Fibroblast of peridontal ligament (primary cell): ENCODE data around the gene CHCHD3.
A peak's percentile ranks its signal among the peaks of the same experiment; 100 is the strongest.

Experiments used
- DNase-seq: peaks from one replicate; pipeline ENCODE4 v3.0.0-alpha.2; 2010; ENCODE audit errors: extremely low read depth

CHCHD3 gene

GRCh38 chr7:132865366-132866143 lies 216.3 kb downstream of the CHCHD3 start:
- DNase-seq = peak; percentile 68

- no peak for DNase-seq
Observed at GRCh38 chr7:132861940-132862554, 219.8 kb downstream of the CHCHD3 start.

DNA sequence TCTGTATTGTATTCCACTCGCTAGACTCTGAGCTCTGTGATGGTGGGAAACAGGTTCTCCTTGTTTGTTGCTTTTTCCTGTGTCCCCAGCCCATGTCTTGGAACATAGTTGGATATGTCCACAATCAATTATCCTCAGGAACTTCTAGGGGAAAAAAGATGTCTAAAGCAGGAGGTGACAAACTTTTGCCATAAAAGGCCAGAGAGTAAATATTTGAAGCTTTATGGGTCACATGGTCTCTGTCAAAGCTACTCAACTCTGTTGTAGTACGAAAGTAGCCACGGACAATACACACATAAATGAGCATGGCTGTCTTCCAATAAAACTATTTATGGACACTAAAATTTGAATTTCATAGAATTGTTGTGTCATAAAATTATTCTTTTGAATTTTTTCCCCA lies 220.5 kb downstream of the CHCHD3 start:
- no peak for DNase-seq

GRCh38 chr7:132859199-132859598 lies 222.7 kb downstream of the CHCHD3 start:
- DNase-seq = no peak

GRCh38 chr7:132858760-132859159 lies 223.1 kb downstream of the CHCHD3 start:
- DNase-seq = no peak

- no peak for DNase-seq
Observed at GRCh38 chr7:132858251-132858650, 223.6 kb downstream of the CHCHD3 start.

- no peak for DNase-seq
Observed at GRCh38 chr7:132857703-132858102, 224.2 kb downstream of the CHCHD3 start.

DNA sequence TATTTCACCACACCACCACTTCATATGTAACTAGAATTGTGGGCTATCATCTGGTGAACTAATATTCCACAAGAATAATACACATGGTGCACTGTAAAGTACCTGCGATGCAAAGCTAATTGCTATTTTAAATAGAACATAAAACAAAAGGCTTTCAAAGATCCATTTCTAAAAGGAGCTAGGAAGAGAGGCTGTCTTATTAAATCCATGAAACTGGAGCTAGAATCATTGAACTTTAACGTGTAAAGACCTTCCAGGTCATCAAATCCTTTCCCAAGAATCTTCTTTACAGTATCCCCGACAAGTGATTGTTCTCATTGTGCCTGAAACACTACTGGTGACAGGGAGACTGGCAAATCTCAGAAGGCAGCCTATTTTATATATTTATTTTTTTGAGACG lies 224.9 kb downstream of the CHCHD3 start:
- no peak for DNase-seq

DNA sequence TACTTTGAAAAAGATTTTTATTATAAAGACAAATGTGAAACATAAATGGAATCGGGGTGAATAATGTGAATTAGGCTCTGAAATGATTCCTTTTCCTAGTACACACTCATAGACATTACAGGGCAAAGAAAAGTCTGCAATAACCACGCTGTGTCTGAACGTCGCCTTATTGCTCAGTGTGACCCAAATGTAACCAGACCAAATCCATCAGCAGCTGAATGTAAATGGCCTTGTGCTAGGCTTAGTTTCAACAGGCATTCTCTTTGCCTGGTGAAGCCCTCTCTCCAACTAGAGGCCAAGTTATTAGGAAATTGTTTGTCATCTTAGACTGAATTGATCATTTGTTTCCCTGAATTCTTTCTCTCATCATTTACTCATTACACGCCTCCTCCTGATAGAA lies 225.5 kb downstream of the CHCHD3 start:
- no peak for DNase-seq

- no peak for DNase-seq
Observed at GRCh38 chr7:132855901-132856300, 226.0 kb downstream of the CHCHD3 start.

DNA sequence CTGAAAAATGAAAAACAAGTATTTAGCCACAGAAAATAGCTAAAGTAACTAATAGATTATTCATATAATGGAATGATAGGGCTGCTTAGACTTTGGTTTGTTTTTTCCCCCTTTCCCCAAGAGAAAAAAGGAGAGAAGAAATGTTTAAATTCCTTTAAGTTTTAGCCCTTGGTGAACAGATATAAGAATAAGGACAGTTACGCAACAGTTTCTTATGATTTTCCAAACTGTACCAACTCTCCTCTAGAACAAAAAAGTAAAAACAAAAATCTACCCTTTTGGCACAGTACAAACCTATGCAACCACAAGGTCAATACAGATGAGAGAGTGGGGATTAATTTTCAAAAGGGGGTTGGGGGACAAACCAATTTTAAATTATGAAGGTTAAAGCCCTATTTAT lies 227.7 kb downstream of the CHCHD3 start:
- no peak for DNase-seq

DNA sequence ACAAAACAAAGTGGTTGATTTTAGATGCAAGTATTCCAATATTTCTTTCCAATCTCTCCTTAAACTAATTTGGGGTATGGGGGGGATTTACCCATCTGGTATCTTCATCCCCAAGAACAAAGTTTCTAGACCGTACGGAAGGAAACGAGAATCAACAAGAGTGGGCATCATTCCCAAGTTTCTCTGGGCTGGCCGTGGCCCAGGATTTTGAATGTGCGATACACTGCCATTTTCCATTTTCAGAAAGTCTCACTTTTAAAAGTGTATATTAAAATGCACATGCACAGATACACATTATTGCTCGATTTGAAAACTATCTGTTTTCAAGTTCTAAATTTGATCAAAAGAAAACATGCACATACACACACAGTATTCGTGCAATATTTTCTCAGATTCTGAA lies 234.5 kb downstream of the CHCHD3 start:
- no peak for DNase-seq

- DNase-seq = no peak
Observed at GRCh38 chr7:132846086-132846485, 235.8 kb downstream of the CHCHD3 start.

DNA sequence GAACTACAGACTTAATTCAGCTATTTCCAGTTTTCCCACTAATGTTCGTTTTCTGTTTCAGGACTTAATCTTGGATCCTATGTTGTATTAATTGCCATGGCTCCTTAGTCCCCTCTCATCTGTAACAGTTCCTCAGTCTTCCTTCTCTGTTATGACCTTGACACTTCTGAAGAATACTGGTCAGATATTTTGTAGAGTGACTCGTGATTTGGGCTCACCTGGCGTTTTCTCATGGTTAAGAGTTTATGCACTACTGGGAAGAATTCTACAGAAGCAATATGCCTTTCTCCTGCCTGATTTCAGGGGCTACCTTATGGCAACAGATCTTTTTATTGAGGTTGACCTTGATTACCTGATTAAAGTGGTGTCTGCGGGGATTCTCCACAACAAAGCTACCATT lies 239.4 kb downstream of the CHCHD3 start:
- DNase-seq = no peak

GRCh38 chr7:132840199-132840598 lies 241.7 kb downstream of the CHCHD3 start:
- no peak for DNase-seq

GRCh38 chr7:132838313-132838712 lies 243.6 kb downstream of the CHCHD3 start:
- DNase-seq = no peak

DNA sequence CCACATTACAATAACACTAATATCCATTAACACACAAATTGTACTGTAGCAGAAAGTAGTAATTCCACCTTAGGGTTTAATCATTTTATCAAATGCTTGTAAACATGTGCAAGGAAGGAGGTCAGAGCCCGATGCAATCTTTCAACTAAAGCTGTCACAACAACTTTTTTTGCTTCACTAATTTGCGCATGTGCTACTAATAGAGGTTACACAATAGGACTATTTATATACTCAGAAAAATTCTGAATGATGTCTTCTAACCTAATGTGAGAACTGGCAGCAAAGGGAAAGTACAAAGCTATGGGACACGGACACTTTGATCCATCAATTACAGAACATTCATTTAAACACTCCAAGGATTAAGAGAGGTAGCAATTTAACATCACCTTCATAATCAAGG lies 244.4 kb downstream of the CHCHD3 start:
- peak; percentile 24 for DNase-seq

DNA sequence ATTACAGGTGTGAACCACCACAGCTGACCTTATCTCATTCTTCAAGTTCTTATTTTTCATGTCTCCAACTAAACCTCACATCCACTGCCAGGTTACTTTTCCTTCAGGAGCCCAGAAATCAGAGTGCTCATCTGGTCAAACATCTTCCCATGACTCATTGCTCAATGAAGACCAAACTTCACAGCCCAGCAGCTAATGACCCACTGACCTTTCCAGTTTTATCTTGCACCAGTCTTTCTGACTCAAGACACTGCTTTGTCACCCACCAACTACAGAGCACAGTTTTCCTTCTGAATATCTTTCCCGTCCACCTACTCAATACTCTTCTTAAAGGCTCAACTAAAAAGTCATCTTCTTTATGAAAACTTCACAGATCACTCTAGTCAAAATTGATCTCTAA lies 245.1 kb downstream of the CHCHD3 start:
- DNase-seq = no peak

DNA sequence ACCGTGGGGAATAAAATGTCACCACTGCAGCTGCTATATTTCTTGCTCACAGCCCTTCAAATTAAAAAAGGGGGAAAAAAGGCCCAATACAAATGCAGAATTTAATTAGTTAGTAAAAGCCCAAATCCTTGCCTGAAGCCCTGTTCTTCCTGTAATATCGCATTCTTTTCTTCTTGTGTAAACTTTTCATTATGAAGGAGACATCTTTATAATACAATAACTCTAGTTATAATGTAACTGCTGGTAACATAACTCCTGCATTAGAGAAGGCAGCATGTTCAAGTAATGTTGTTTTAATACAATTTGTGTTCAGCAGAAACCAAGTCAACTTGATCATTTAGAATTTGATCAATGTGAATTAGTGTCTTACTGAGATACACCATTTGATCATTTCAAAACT lies 250.9 kb downstream of the CHCHD3 start:
- no peak for DNase-seq

DNA sequence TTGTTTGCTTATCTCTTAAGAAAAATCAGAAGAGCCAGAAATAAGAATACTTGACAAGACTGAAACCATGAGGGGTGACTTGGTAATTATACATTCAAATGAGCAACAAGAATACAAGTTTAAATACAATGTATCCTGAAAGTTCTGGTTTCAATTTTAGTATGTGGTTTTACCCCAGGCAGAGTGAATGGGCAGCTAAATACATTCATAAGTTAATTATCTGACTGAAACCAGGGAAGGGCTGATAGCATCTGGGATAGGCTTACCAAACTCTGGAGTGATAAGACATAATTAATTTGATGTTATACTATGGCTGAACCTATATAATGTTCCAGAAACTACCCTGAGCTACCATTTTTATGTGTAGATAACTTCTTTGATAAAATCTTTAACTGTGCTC lies 253.4 kb downstream of the CHCHD3 start:
- DNase-seq = peak; percentile 9

DNA sequence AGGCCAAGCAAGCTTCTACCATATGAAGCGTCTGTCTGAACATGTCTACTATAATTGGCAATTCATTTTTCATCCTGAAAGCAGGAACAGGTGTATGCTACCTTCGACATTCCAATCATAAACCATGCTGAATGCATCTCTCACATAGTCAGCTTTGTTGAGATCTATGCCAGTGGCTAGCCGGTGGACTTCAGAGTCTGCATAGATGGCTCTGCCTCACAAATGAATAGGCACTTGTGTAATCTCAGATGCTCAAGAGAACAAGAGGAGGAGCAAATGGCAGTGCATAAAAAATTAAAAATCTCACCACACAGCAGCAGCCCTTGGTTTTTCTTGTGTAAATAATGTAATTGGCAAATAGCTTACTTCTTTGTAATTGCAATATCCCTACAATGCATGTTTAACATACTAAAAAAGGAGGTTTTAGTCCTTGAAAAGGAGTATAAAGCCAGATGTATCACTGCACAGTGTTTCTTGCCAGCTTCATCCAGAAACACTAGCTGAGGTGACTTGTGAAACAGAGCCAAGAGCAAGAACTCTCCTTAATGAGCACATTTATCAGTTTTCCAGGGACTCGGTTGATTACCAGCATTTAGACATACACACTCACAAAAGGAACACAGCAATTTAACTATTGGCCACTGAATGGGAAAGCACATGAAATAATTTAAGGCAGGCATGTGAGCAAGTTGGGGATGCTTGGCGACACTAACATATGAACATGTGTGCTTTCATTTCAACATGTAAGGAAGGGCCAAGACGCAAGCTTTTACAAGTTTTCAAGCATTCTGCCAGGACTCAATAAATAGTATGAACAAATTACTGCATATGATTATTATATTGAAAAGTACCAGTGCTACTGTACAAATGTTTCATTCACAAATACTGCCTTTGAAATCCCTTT lies 255.7 kb downstream of the CHCHD3 start:
- peak; percentile 23 for DNase-seq

- no peak for DNase-seq
Observed at GRCh38 chr7:132825222-132825621, 256.7 kb downstream of the CHCHD3 start.

DNA sequence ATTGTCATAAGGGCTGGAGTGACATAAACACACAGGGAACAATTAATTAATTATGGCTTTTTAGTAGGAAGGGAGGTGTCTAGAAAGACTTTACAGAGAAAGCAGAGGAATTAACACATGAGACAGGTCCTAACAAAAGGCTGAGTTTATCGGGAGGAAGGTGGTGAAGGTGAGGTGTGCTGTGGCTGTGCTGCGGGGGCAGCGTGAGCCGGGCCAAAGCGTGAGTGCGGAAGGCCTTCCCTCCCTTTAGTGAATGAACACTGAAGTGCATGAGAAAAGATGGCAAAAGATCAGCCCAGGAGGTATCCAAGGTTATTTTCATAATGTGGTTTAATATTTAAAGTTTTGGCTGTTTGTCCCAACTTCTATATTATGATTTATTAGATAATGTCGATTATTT lies 262.2 kb downstream of the CHCHD3 start:
- no peak for DNase-seq
